IMR-90 (cell line): ENCODE results near the gene FABP7. TPM values are rescaled to one million over a fixed set of nuclear protein-coding genes. Genes with fewer than 3 reads are reported as not detected.
A peak's percentile ranks its signal among the peaks of the same experiment; 100 is the strongest.

Experiments used
- ATAC-seq: fragments of 200-7000 bp; cut with Tn5 transposase; 2 replicates; pipeline ENCODE4 v1.9.1; 2020; ENCODE audit warnings: low read depth, mild to moderate bottlenecking, moderate library complexity
- BruUV-seq: library from RNA; stranded (reverse); fragments of 400-500 nt; replicated peaks from 2 replicates; lab custom pipeline; 2021; lab: Mats Ljungman, UMichigan
- CTCF ChIA-PET: fragments of 300-600 bp; formaldehyde crosslinking; extraction: SDS; loops from one replicate; lab custom pipeline; 2021; ENCODE audit warnings: antibody characterized with exemption; lab: Yijun Ruan, JAX
- POLR2A ChIA-PET: fragments of 300-600 bp; sonication (Branson Sonifier 250); formaldehyde crosslinking; loops from one replicate; lab custom pipeline; 2022; ENCODE audit warnings: antibody characterized with exemption; ENCODE audit not compliant: unreplicated experiment; lab: Charles Lee
- DNase-seq: peaks from one replicate; pipeline ENCODE4 v3.0.0; 2013
- H2AFZ ChIP-seq: replicated peaks from 2 replicates; pipeline ENCODE3; 2013; ENCODE audit warnings: low read length, mild to moderate bottlenecking; ENCODE audit not compliant: poor library complexity
- H2AK5ac ChIP-seq: 2 replicates; pipeline ENCODE4 v1.6.1; 2013; ENCODE audit warnings: low read depth, low read length, inconsistent platforms
- H2AK9ac ChIP-seq: replicated peaks from 2 replicates; pipeline ENCODE3; 2013; ENCODE audit warnings: mild to moderate bottlenecking, low read depth, low read length, moderate library complexity; ENCODE audit not compliant: poor library complexity
- H2BK120ac ChIP-seq: 2 replicates; pipeline ENCODE4 v1.6.1; 2013; ENCODE audit warnings: low read depth, low read length, inconsistent platforms
- H2BK15ac ChIP-seq: 3 replicates; pipeline ENCODE4 v1.6.1; 2013; ENCODE audit warnings: low read depth, low read length, inconsistent platforms
- H2BK20ac ChIP-seq: 2 replicates; pipeline ENCODE4 v1.6.1; 2013; ENCODE audit warnings: low read depth, mild to moderate bottlenecking, inconsistent platforms, low read length, moderate library complexity
- H2BK5ac ChIP-seq: 2 replicates; pipeline ENCODE4 v1.6.1; 2013; ENCODE audit warnings: mild to moderate bottlenecking, low read depth, low read length, inconsistent platforms; ENCODE audit not compliant: poor library complexity, severe bottlenecking
- H3K14ac ChIP-seq: replicated peaks from 2 replicates; pipeline ENCODE4 v1.6.1; 2013; ENCODE audit warnings: low read depth, low read length, inconsistent platforms
- H3K18ac ChIP-seq: 2 replicates; pipeline ENCODE4 v1.6.1; 2013; ENCODE audit warnings: low read depth, low read length, control low read depth
- H3K23ac ChIP-seq: 2 replicates; pipeline ENCODE4 v1.6.1; 2013; ENCODE audit warnings: low read depth, low read length, inconsistent platforms
- H3K27ac ChIP-seq: 2 replicates; pipeline ENCODE4 v1.5.1; 2013; ENCODE audit warnings: mild to moderate bottlenecking, control low read depth, low read length; ENCODE audit not compliant: insufficient read depth
- H3K27me3 ChIP-seq: 2 replicates; pipeline ENCODE4 v1.6.1; 2013; ENCODE audit warnings: low read length; ENCODE audit not compliant: control insufficient read depth, insufficient read depth
- H3K36me3 ChIP-seq: 2 replicates; pipeline ENCODE4 v1.6.1; 2013; ENCODE audit warnings: low read length, mixed read lengths; ENCODE audit not compliant: control insufficient read depth, insufficient read depth
- H3K4ac ChIP-seq: 2 replicates; pipeline ENCODE4 v1.6.1; 2013; ENCODE audit warnings: low read depth, low read length, inconsistent platforms
- H3K4me1 ChIP-seq: 2 replicates; pipeline ENCODE4 v1.6.1; 2013; ENCODE audit warnings: low read length, mixed read lengths; ENCODE audit not compliant: control insufficient read depth, insufficient read depth
- H3K4me2 ChIP-seq: 2 replicates; pipeline ENCODE4 v1.6.1; 2013; ENCODE audit warnings: low read depth, mild to moderate bottlenecking, control low read depth, low read length, moderate library complexity
- H3K4me3 ChIP-seq: 2 replicates; pipeline ENCODE4 v1.5.1; 2013; ENCODE audit warnings: low read depth, mild to moderate bottlenecking, control low read depth, low read length, moderate library complexity; ENCODE audit not compliant: insufficient read depth
- H3K56ac ChIP-seq: 2 replicates; pipeline ENCODE4 v1.6.1; 2013; ENCODE audit warnings: low read length, inconsistent platforms; ENCODE audit not compliant: insufficient read depth; ENCODE audit errors: extremely low read depth
- H3K79me1 ChIP-seq, 2 experiments: 2 replicates each; pipeline ENCODE4 v1.6.1; 2013; ENCODE audit warnings: low read length in 2 of 2, inconsistent platforms in 1 of 2, low read depth in 1 of 2
- H3K9ac ChIP-seq: 2 replicates; pipeline ENCODE4 v1.6.1; 2013; ENCODE audit warnings: low read depth, low read length, control low read depth
- H3K9me1 ChIP-seq: 2 replicates; pipeline ENCODE4 v1.6.1; 2013; ENCODE audit warnings: low read length, inconsistent platforms; ENCODE audit not compliant: insufficient read depth
- H3K9me3 ChIP-seq: 2 replicates; pipeline ENCODE4 v1.6.1; 2013; ENCODE audit warnings: low read length; ENCODE audit not compliant: control insufficient read depth, insufficient read depth
- H4K20me1 ChIP-seq: 2 replicates; pipeline ENCODE4 v1.6.1; 2013; ENCODE audit warnings: low read length, inconsistent platforms; ENCODE audit not compliant: insufficient read depth
- H4K5ac ChIP-seq: 2 replicates; pipeline ENCODE4 v1.6.1; 2013; ENCODE audit warnings: mild to moderate bottlenecking, low read depth, low read length, control low read depth
- H4K8ac ChIP-seq, 2 experiments: 2 replicates each; pipeline ENCODE4 v1.6.1; 2013; ENCODE audit warnings: low read depth in 2 of 2, low read length in 2 of 2, control low read depth in 1 of 2, inconsistent platforms in 1 of 2
- H4K91ac ChIP-seq: 2 replicates; pipeline ENCODE4 v1.6.1; 2013; ENCODE audit warnings: low read depth, low read length, inconsistent platforms; ENCODE audit not compliant: insufficient read depth
- CEBPB ChIP-seq: IDR thresholded peaks from 2 replicates; pipeline ENCODE4 v1.6.1; 2012; ENCODE audit warnings: low read depth, low read length, improper control_type of control experiment
- CTCF ChIP-seq: conservative IDR thresholded peaks from 2 replicates; pipeline ENCODE4 v1.5.1; 2012; ENCODE audit warnings: mild to moderate bottlenecking, low read depth, low read length, improper control_type of control experiment
- FOS ChIP-seq: fragments of 150-350 bp; IDR thresholded peaks from 2 replicates; pipeline ENCODE4 v1.6.1; 2016; ENCODE audit warnings: low read depth, low read length
- NFE2L2 ChIP-seq: fragments of 150-350 bp; IDR thresholded peaks from 2 replicates; pipeline ENCODE4 v1.6.1; 2016; ENCODE audit warnings: low read depth, mild to moderate bottlenecking, low read length
- RAD21 ChIP-seq: IDR thresholded peaks from 2 replicates; pipeline ENCODE4 v1.6.1; 2012; ENCODE audit warnings: low read length, improper control_type of control experiment
- RCOR1 ChIP-seq: IDR thresholded peaks from 2 replicates; pipeline ENCODE4 v1.6.1; 2012; ENCODE audit warnings: mild to moderate bottlenecking, low read length, improper control_type of control experiment; ENCODE audit not compliant: insufficient replicate concordance
- RFX5 ChIP-seq: IDR thresholded peaks from 2 replicates; pipeline ENCODE4 v1.8.0; 2012; ENCODE audit warnings: low read depth, mild to moderate bottlenecking, low read length, moderate library complexity
- WGBS, 2 experiments: methylation state at CpG; one replicate each; pipeline versions ENCODE4 v1.1.5 to v1.1.7; 2013; ENCODE audit warnings: missing lambda C conversion rate in 2 of 2; ENCODE audit not compliant: insufficient read length in 1 of 2; ENCODE audit errors: extremely low coverage in 2 of 2; 5-methylcytosine and 5-hydroxymethylcytosine counted together
- dilution Hi-C: fragments of 300-500 bp; cut with HindIII; formaldehyde crosslinking; loops from one replicate; pipeline ENCODE4 v1.14.3; 2018; ENCODE audit warnings: low sequenced_read_pairs; ENCODE audit not compliant: unreplicated experiment
- in situ Hi-C: fragments of 300-500 bp; cut with MboI; formaldehyde crosslinking; loops from 3 replicates; pipeline ENCODE4 v1.14.3; 2019; ENCODE audit warnings: low sequenced_read_pairs, inconsistent platforms, mixed read lengths
- intact Hi-C: fragments of 100-400 bp; cut with micrococcal nuclease; formaldehyde crosslinking; loops from 2 replicates; pipeline ENCODE4 v1.10.0; 2022
- polyA plus RNA-seq, 3 experiments: library from polyadenylated mRNA; depleted of rRNA; stranded (reverse); fragments of >200 nt; gene quantifications; 2 replicates each; pipeline ENCODE4 v1.2.3, GENCODE V29; 2012; ENCODE audit warnings: low replicate concordance in 1 of 3
- total RNA-seq: library from RNA; depleted of rRNA; stranded (reverse); fragments of >200 nt; gene quantifications from 2 replicates; pipeline ENCODE4 v1.2.3, GENCODE V29; 2012

The FABP7 gene
- total and polyA plus RNA-seq, 2 of the 4 experiments (the other 2 are of a cell fraction), result not detected

- TF ChIP-seq RCOR1, result no peak
Measured at GRCh38 chr6:122798099-122798641, 18.7 kb downstream of the FABP7 start (continued).

- Histone ChIP-seq H3K4me1 (peaks cover 27% of the 10 kb centered on the region), H3K9me1 (peaks cover 13% of the 10 kb centered on the region), H3K9me3 (no peaks in the 10 kb centered on the region), H3K4me3 (no peak overlapping the region), H2BK5ac (no peak overlapping the region), H3K36me3 (peaks cover 31% of the 10 kb centered on the region), H3K23ac (peak overlapping the region; percentile 37; the same call in 1 of the 2 replicates), H2AK9ac (no peak overlapping the region), H4K5ac (peak overlapping the region; percentile 61), H4K20me1 (no peaks in the 10 kb centered on the region), H4K91ac (peak overlapping the region; percentile 37), H3K56ac (no peak overlapping the region), H4K8ac (no peak overlapping the region), H2BK120ac (peak overlapping the region; percentile 18), H3K4ac (peak overlapping the region; percentile 53), H3K79me1 (peaks cover 0 to 7% of the 10 kb centered on the region in 2 experiments; a peak in 3 of 4 replicates), H3K18ac (peak overlapping the region; percentile 61), H3K9ac (no peak overlapping the region), H2AFZ (no peak overlapping the region), H3K4me2 (no peak overlapping the region), H3K27ac (peak overlapping the region; percentile 67; the same call in 1 of the 2 replicates), H2BK20ac (peak overlapping the region; percentile 71; the same call in 1 of the 2 replicates), H2AK5ac (peak overlapping the region; percentile 34; the same call in 1 of the 2 replicates), H2BK15ac (0 out of 3 replicates have a peak overlapping the region, but pooled peaks have one; percentile 37), H3K27me3 (no peaks in the 10 kb centered on the region), H3K14ac (0 out of 2 replicates have a peak overlapping the region, but pooled peaks have one; percentile 27)
- dilution Hi-C loops, result no loop called here
- no CpG with 5 or more reads among the region's 4 CpGs for WGBS, 2 experiments
- in situ Hi-C loops, result no loop called here
- ATAC-seq (no peak), DNase-seq (no peak)
- POLR2A ChIA-PET, result no interaction called here
- CTCF ChIA-PET, result interaction anchor here (0.7 to 1.9 kb wide), 3 partner anchors 10 to 14 kb away, joined by 3 to 6 read pairs (median 4); partner anchors contain the start of gene SMPDL3A
- BruUV-seq, result no TSS peak
- intact Hi-C loops, result no loop called here
- TF ChIP-seq FOS, result no peak
- no peak for TF ChIP-seq CTCF
- no peak for TF ChIP-seq NFE2L2
- no peak for TF ChIP-seq CEBPB
- TF ChIP-seq RAD21, result no peak
- TF ChIP-seq RFX5, result no peak
Measured at GRCh38 chr6:122799140-122799745, 19.7 kb downstream of the FABP7 start.
